HL-60 (cell line): ENCODE measurements around the gene TUBE1.

Source experiments
- DNase-seq, 2 experiments: peaks; one replicate each; pipeline ENCODE4 v3.0.0-alpha.2; 2010 to 2020; ENCODE audit warnings: low read depth in 1 of 2, low spot score in 1 of 2
- H3K27ac ChIP-seq: fragments of 250-450 bp; sonication (Bioruptor Pico); replicated peaks from 2 replicates; pipeline ENCODE4 v1.5.1; 2020; ENCODE audit warnings: mild to moderate bottlenecking, moderate library complexity
- H3K27me3 ChIP-seq: fragments of 250-450 bp; sonication (Bioruptor Pico); 2 replicates; pipeline ENCODE4 v1.5.1; 2021; ENCODE audit warnings: mild to moderate bottlenecking, moderate library complexity; ENCODE audit not compliant: insufficient read depth, poor library complexity, severe bottlenecking
- H3K4me3 ChIP-seq: replicated peaks from 2 replicates; pipeline ENCODE4 v1.5.1; 2011; ENCODE audit warnings: mild to moderate bottlenecking, control low read depth, low read length; ENCODE audit not compliant: insufficient read depth
- CTCF ChIP-seq: IDR thresholded peaks from one replicate; pipeline ENCODE4 v1.5.1; 2011; ENCODE audit warnings: low read length, control low read depth, inconsistent platforms; ENCODE audit not compliant: insufficient read depth
- GABPA ChIP-seq: IDR thresholded peaks from 2 replicates; pipeline ENCODE4 v1.6.1; 2012; ENCODE audit warnings: low read depth
- POLR2AphosphoS5 ChIP-seq: IDR thresholded peaks from 2 replicates; pipeline ENCODE4 v1.6.1; 2012; ENCODE audit warnings: low read depth
- SPI1 ChIP-seq: IDR thresholded peaks from 2 replicates; pipeline ENCODE4 v1.6.1; 2012; ENCODE audit warnings: low read depth, mild to moderate bottlenecking, borderline replicate concordance
- TF ChIP-seq, protein P1 (sequence below): IDR thresholded peaks from 2 replicates; pipeline ENCODE4 v1.6.1; 2012; ENCODE audit warnings: low read depth; ENCODE audit not compliant: insufficient replicate concordance

Gene TUBE1

DNA sequence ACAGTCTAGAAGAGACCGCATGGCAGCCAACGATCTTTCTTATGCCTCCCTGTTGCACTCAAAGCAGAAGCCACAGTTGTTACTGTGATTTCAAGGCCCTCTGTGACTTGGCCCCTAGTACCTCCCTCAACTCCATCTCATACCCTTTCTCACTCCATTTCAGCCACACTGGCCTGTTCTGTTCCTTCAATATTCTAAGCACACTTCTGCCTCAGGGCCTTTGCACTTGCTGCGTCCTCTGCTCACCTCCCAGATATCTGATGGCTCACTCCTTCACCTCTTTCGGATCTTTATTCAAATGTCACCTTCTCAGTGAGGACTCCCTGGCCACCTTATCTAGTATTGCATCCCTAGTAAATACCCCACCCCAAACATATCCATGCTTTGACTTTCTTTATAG, 62.8 kb downstream of the TUBE1 start:
- H3K27ac ChIP-seq = no peak overlapping the region
- H3K4me3 ChIP-seq = no peak overlapping the region
- no peaks in the 10 kb centered on the region for H3K27me3 ChIP-seq
- TF ChIP-seq GABPA (no peak), SPI1 (no peak), POLR2AphosphoS5 (no peak), CTCF (no peak)
- TF ChIP-seq, protein P1, sequence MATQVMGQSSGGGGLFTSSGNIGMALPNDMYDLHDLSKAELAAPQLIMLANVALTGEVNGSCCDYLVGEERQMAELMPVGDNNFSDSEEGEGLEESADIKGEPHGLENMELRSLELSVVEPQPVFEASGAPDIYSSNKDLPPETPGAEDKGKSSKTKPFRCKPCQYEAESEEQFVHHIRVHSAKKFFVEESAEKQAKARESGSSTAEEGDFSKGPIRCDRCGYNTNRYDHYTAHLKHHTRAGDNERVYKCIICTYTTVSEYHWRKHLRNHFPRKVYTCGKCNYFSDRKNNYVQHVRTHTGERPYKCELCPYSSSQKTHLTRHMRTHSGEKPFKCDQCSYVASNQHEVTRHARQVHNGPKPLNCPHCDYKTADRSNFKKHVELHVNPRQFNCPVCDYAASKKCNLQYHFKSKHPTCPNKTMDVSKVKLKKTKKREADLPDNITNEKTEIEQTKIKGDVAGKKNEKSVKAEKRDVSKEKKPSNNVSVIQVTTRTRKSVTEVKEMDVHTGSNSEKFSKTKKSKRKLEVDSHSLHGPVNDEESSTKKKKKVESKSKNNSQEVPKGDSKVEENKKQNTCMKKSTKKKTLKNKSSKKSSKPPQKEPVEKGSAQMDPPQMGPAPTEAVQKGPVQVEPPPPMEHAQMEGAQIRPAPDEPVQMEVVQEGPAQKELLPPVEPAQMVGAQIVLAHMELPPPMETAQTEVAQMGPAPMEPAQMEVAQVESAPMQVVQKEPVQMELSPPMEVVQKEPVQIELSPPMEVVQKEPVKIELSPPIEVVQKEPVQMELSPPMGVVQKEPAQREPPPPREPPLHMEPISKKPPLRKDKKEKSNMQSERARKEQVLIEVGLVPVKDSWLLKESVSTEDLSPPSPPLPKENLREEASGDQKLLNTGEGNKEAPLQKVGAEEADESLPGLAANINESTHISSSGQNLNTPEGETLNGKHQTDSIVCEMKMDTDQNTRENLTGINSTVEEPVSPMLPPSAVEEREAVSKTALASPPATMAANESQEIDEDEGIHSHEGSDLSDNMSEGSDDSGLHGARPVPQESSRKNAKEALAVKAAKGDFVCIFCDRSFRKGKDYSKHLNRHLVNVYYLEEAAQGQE = no peak
- DNase-seq = no peak

- Histone ChIP-seq H3K4me3 (no peak overlapping the region), H3K27ac (no peak overlapping the region), H3K27me3 (no peaks in the 10 kb centered on the region)
- DNase-seq = no peak
- TF ChIP-seq CTCF (no peak), POLR2AphosphoS5 (no peak)
These were observed 64.5 kb downstream of the TUBE1 start for GRCh38 chr6:112022749-112023148.

DNA sequence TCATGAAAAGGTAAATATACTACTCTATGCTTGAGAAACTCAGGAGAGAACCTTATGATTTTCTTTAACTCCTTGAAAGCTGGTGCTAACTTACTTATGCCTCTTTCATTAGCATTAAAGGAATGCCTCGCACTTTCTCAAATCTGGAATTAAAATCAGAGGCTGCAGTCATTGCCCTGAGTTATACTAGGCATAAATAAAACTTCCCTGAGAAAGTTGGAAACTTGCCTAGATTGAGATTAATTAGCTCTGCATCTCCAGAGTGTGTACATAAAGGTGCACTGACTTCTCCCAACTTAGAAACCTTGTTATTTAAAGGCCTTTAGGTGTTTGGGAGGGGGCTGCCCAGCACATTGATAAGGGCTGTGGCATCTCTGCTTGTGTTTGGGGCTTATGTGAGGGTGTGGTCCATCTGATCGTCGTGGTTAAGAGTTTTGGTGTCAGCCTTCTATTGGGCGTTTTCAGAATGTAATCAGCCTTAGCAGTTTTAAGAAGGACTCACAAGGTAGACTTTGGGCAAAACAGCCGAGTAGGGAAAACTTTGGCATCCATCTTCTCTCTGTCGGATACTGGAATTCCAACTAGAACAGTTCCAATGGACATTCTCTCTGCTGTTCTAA, 65.5 kb downstream of the TUBE1 start:
- no peak overlapping the region for H3K27ac ChIP-seq
- DNase-seq = no peak
- H3K27me3 ChIP-seq = no peaks in the 10 kb centered on the region
- no peak overlapping the region for H3K4me3 ChIP-seq
- TF ChIP-seq SPI1 (no peak), CTCF (no peak), GABPA (no peak)
- TF ChIP-seq, protein P1 = no peak
